GM12878 (cell line): Measurements from ENCODE around the gene RPUSD2. TPM values are rescaled to one million over a fixed set of nuclear protein-coding genes. Genes with fewer than 3 reads are reported as not detected.

Source experiments
- ATF7 ChIP-seq: fragments of 450-650 bp; IDR thresholded peaks from 2 replicates; pipeline ENCODE4 v1.6.1; 2016; ENCODE audit warnings: low read depth, mild to moderate bottlenecking
- BCL11A ChIP-seq: IDR thresholded peaks from 2 replicates; pipeline ENCODE4 v1.6.1; 2011; ENCODE audit warnings: low read depth, low read length
- EZH2 ChIP-seq: IDR thresholded peaks from 2 replicates; pipeline ENCODE4 v1.6.1; 2012; ENCODE audit warnings: low read depth, mild to moderate bottlenecking, control low read depth, inconsistent platforms, low read length, borderline replicate concordance; ENCODE audit not compliant: control insufficient read depth
- IRF4 ChIP-seq: IDR thresholded peaks from 2 replicates; pipeline ENCODE4 v1.6.1; 2011; ENCODE audit warnings: low read depth, low read length
- KLF5 ChIP-seq: fragments of 450-650 bp; IDR thresholded peaks from 2 replicates; pipeline ENCODE4 v1.6.1; 2014; ENCODE audit warnings: mild to moderate bottlenecking; ENCODE audit not compliant: partially characterized antibody
- LARP7 ChIP-seq: fragments of 450-650 bp; IDR thresholded peaks from 2 replicates; pipeline ENCODE4 v1.6.1; 2017; ENCODE audit warnings: mild to moderate bottlenecking
- NFIC ChIP-seq: IDR thresholded peaks from 2 replicates; pipeline ENCODE4 v1.6.1; 2012; ENCODE audit warnings: low read depth, mild to moderate bottlenecking, inconsistent platforms, low read length, moderate library complexity
- PBX3 ChIP-seq: IDR thresholded peaks from 2 replicates; pipeline ENCODE4 v1.6.1; 2011; ENCODE audit warnings: mild to moderate bottlenecking, low read depth, low read length, moderate library complexity; ENCODE audit not compliant: insufficient replicate concordance
- PKNOX1 ChIP-seq: fragments of 450-650 bp; IDR thresholded peaks from 2 replicates; pipeline ENCODE4 v1.6.1; 2016; ENCODE audit warnings: mild to moderate bottlenecking
- SMAD1 ChIP-seq: fragments of 450-650 bp; IDR thresholded peaks from 2 replicates; pipeline ENCODE4 v1.6.1; 2018; ENCODE audit warnings: mild to moderate bottlenecking, low read depth; ENCODE audit not compliant: partially characterized antibody
- SMAD5 ChIP-seq: IDR thresholded peaks from 2 replicates; pipeline ENCODE4 v1.6.1; 2016; ENCODE audit warnings: antibody characterized with exemption, low read depth
- ZBTB11 ChIP-seq: fragments of 450-650 bp; formaldehyde crosslinking; IDR thresholded peaks from 2 replicates; pipeline ENCODE4 v1.5.0; 2022; ENCODE audit warnings: mild to moderate bottlenecking, missing genetic modification characterization
- ZNF24 ChIP-seq: fragments of 450-650 bp; IDR thresholded peaks from 2 replicates; pipeline ENCODE4 v1.6.1; 2017; ENCODE audit warnings: antibody characterized with exemption, mild to moderate bottlenecking
- polyA plus RNA-seq, 11 experiments: library from polyadenylated mRNA; depleted of rRNA in 4 of 11; unstranded in 6 of 11; stranded (reverse) in 5 of 11; fragments of >200 nt; fragmentation: Nextera tagmentation in 4 of 11; fragmentation: Illumina TruSeq in 1 of 11; extraction: Ambion mirVana in 4 of 11; extraction: Trizol in 1 of 11; gene quantifications; 1 replicate in 1 of 11; 2 replicates in 10 of 11; pipeline versions ENCODE4 v1.2.1 to v1.2.3, GENCODE V29; 2011 to 2016; ENCODE audit warnings: inconsistent platforms in 2 of 11, missing spikeins in 2 of 11, low read depth in 1 of 11
- total RNA-seq, 4 experiments: library from RNA; depleted of rRNA in 3 of 4; stranded (reverse); fragments of >200 nt in 3 of 4; fragmentation: Illumina TruSeq in 1 of 4; extraction: Trizol in 1 of 4; gene quantifications; 2 replicates each; pipeline versions ENCODE4 v1.2.1 to v1.2.3, GENCODE V29; 2013 to 2021
- TF ChIP-seq, protein P1 (sequence below): fragments of 450-650 bp; formaldehyde crosslinking; IDR thresholded peaks from 2 replicates; pipeline ENCODE4 v1.4.0; 2022; ENCODE audit warnings: mild to moderate bottlenecking, moderate library complexity
- TF ChIP-seq, protein P2 (sequence below): fragments of 450-650 bp; conservative IDR thresholded peaks from 2 replicates; pipeline ENCODE4 v1.6.1; 2017; ENCODE audit warnings: mild to moderate bottlenecking, moderate library complexity

The RPUSD2 gene
- total and polyA plus RNA-seq, 10 of the 15 experiments (the other 5 are each of a cell fraction or from before 2014, with no cell fraction given), result 4.0 to 33.3 (median 18.5) TPM

- TF ChIP-seq PBX3 (no peak), KLF5 (peak; percentile 86), NFIC (peak; percentile 61; the same call in 1 of the 2 replicates), LARP7 (no peak; the same call in 1 of the 2 replicates), SMAD5 (no peak), SMAD1 (no peak), PKNOX1 (peak; percentile 56), IRF4 (peak; percentile 47), ZBTB11 (CRISPR knock-in tag) (no peak), BCL11A (no peak), EZH2 (no peak), ATF7 (peak; percentile 97), ZNF24 (peak; percentile 100)
- TF ChIP-seq, protein P1, sequence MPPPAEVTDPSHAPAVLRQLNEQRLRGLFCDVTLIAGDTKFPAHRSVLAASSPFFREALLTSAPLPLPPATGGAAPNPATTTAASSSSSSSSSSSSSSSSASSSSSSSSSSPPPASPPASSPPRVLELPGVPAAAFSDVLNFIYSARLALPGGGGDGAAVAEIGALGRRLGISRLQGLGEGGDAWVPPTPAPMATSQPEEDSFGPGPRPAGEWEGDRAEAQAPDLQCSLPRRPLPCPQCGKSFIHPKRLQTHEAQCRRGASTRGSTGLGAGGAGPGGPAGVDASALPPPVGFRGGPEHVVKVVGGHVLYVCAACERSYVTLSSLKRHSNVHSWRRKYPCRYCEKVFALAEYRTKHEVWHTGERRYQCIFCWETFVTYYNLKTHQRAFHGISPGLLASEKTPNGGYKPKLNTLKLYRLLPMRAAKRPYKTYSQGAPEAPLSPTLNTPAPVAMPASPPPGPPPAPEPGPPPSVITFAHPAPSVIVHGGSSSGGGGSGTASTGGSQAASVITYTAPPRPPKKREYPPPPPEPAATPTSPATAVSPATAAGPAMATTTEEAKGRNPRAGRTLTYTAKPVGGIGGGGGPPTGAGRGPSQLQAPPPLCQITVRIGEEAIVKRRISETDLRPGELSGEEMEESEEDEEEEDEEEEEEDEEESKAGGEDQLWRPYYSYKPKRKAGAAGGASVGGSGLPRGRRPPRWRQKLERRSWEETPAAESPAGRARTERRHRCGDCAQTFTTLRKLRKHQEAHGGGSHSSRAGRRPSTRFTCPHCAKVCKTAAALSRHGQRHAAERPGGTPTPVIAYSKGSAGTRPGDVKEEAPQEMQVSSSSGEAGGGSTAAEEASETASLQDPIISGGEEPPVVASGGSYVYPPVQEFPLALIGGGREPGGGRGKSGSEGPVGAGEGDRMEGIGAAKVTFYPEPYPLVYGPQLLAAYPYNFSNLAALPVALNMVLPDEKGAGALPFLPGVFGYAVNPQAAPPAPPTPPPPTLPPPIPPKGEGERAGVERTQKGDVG, result no peak
- TF ChIP-seq, protein P2, sequence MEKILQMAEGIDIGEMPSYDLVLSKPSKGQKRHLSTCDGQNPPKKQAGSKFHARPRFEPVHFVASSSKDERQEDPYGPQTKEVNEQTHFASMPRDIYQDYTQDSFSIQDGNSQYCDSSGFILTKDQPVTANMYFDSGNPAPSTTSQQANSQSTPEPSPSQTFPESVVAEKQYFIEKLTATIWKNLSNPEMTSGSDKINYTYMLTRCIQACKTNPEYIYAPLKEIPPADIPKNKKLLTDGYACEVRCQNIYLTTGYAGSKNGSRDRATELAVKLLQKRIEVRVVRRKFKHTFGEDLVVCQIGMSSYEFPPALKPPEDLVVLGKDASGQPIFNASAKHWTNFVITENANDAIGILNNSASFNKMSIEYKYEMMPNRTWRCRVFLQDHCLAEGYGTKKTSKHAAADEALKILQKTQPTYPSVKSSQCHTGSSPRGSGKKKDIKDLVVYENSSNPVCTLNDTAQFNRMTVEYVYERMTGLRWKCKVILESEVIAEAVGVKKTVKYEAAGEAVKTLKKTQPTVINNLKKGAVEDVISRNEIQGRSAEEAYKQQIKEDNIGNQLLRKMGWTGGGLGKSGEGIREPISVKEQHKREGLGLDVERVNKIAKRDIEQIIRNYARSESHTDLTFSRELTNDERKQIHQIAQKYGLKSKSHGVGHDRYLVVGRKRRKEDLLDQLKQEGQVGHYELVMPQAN, result peak; percentile 100
These were observed 24.7 kb downstream of the RPUSD2 start, which contains the start of gene KNL1 (continued) for GRCh38 chr15:40593588-40594428.
